ENCODE results near the gene GNG13.

GNG13 gene

GRCh38 chr16:813204-813915 lies 12.8 kb upstream of the GNG13 start:
- peak; percentile 10 for DNase-seq

GRCh38 chr16:808085-808386 lies 7.5 kb upstream of the GNG13 start:
- DNase-seq = no peak

GRCh38 chr16:807347-808084 lies 7.0 kb upstream of the GNG13 start:
- DNase-seq = peak; percentile 44

- DNase-seq = no peak
Observed at GRCh38 chr16:805474-805873, 4.9 kb upstream of the GNG13 start.

GRCh38 chr16:804193-805048 lies 3.9 kb upstream of the GNG13 start:
- no peak for DNase-seq

GRCh38 chr16:803754-804080 lies 3.2 kb upstream of the GNG13 start:
- DNase-seq = no peak

GRCh38 chr16:802914-803753 lies 2.6 kb upstream of the GNG13 start:
- no peak for DNase-seq

- DNase-seq = no peak
Observed at GRCh38 chr16:802461-802860, 1.9 kb upstream of the GNG13 start.

- no peak for DNase-seq
Observed at GRCh38 chr16:801584-802363, 1.2 kb upstream of the GNG13 start.

- DNase-seq = no peak
Observed at GRCh38 chr16:800834-801511, 439 bp upstream of the GNG13 start.

GRCh38 chr16:799111-799947 lies 1.2 kb downstream of the GNG13 start:
- no peak for DNase-seq

GRCh38 chr16:798666-799065 lies 1.9 kb downstream of the GNG13 start:
- no peak for DNase-seq

- DNase-seq = no peak
Observed at GRCh38 chr16:797686-798085, 2.8 kb downstream of the GNG13 start.

GRCh38 chr16:797120-797420 lies 3.5 kb downstream of the GNG13 start:
- no peak for DNase-seq

GRCh38 chr16:796296-797119 lies 4.0 kb downstream of the GNG13 start:
- no peak for DNase-seq

GRCh38 chr16:795580-796229 lies 4.8 kb downstream of the GNG13 start:
- no peak for DNase-seq

GRCh38 chr16:794853-795466 lies 5.6 kb downstream of the GNG13 start:
- DNase-seq = no peak

- DNase-seq = no peak
Observed at GRCh38 chr16:794091-794822, 6.3 kb downstream of the GNG13 start.

All from DMS79 (cell line).